ENCODE results near the gene NBPF3. TPM values are rescaled to one million over a fixed set of nuclear protein-coding genes. Genes with fewer than 3 reads are reported as not detected.
A peak's percentile ranks its signal among the peaks of the same experiment; 100 is the strongest.
"Not testable (repeated sequence)": the region's sequence is repeated elsewhere in the genome, so short reads cannot be mapped to it uniquely, and the experiment has no call there.

The NBPF3 gene
- 1 to 10 TPM in 1 of 6 donors, under 1 TPM in 4, not detected in 1; 0.29 to 2.1 (median 0.43) TPM for polyA plus RNA-seq (ENCODE audit: low read depth in 6 of 6)

- peak; percentile 95 for ATAC-seq (ENCODE audit: low read depth in 2 of 2)
- peaks cover 0 to 1% (median 0%) of the 10 kb centered on the region in 7 donors for H3K9me3 Mint-ChIP-seq
- H3K36me3 Mint-ChIP-seq = no peaks in the 10 kb centered on the region
These were observed at the start of gene NBPF3 for GRCh38 chr1:21439721-21440629. Gene NBPF3 (plus strand): TSS chr1:21440137. CDS start chr1:21445087, 4,950 bp downstream.

GRCh38 chr1:21391497-21391896, 48.4 kb upstream of the NBPF3 start:
- no peaks in the 10 kb centered on the region for H3K36me3 Mint-ChIP-seq
- ATAC-seq (ENCODE audit: low read depth in 2 of 2) (no peak), DNase-seq (no peak)
- H3K27ac Mint-ChIP-seq = no peak overlapping the region
- H3K4me1 Mint-ChIP-seq = peaks cover 0 to 1% (median 0%) of the 10 kb centered on the region in 3 donors
- H3K27me3 Mint-ChIP-seq = peaks cover 6 to 27% (median 14%) of the 10 kb centered on the region in 3 donors
- H3K4me3 Mint-ChIP-seq = no peak overlapping the region
- peaks cover 0 to 4% (median 0%) of the 10 kb centered on the region in 7 donors for H3K9me3 Mint-ChIP-seq

More at GRCh38 chr1:21439721-21440629, at the start of gene NBPF3:
- Mint-ChIP-seq H3K4me1 (peaks cover 13 to 19% (median 17%) of the 10 kb centered on the region in 3 donors), H3K27ac (peak within 1 kb of the TSS in 4 of 6 donors; percentile 70 to 94 (median 88)), H3K27me3 (peaks cover 15 to 35% (median 22%) of the 10 kb centered on the region in 3 donors), H3K4me3 (peak within 1 kb of the TSS; percentile 83 to 95 (median 91))
- DNase-seq = peak; percentile 82

GRCh38 chr1:21392587-21393263, 47.2 kb upstream of the NBPF3 start:
- Mint-ChIP-seq H3K4me3 (no peak overlapping the region), H3K9me3 (peaks cover 0 to 3% (median 0%) of the 10 kb centered on the region in 7 donors), H3K4me1 (peaks cover 0 to 9% (median 4%) of the 10 kb centered on the region in 3 donors), H3K27me3 (peaks cover 6 to 27% (median 13%) of the 10 kb centered on the region in 3 donors), H3K36me3 (no peaks in the 10 kb centered on the region), H3K27ac (no peak overlapping the region)
- ATAC-seq (ENCODE audit: low read depth in 2 of 2) (no peak), DNase-seq (no peak)

- peaks cover 0 to 2% (median 0%) of the 10 kb centered on the region in 7 donors for H3K9me3 Mint-ChIP-seq
- H3K27me3 Mint-ChIP-seq = peaks cover 6 to 23% (median 22%) of the 10 kb centered on the region in 3 donors
- DNase-seq (no peak), ATAC-seq (ENCODE audit: low read depth in 2 of 2) (no peak)
- no peak overlapping the region for H3K27ac Mint-ChIP-seq
- H3K4me1 Mint-ChIP-seq = peaks cover 0 to 11% (median 6%) of the 10 kb centered on the region in 3 donors
- peak overlapping the region in 1 of 8 donors; percentile 39 for H3K4me3 Mint-ChIP-seq
- H3K36me3 Mint-ChIP-seq = no peaks in the 10 kb centered on the region
These were observed 43.4 kb upstream of the NBPF3 start for GRCh38 chr1:21396516-21396915.

GRCh38 chr1:21397813-21398188, 42.1 kb upstream of the NBPF3 start:
- H3K27me3 Mint-ChIP-seq = peaks cover 6 to 19% (median 18%) of the 10 kb centered on the region in 3 donors
- no peaks in the 10 kb centered on the region for H3K36me3 Mint-ChIP-seq
- ATAC-seq (ENCODE audit: low read depth in 2 of 2) = peak; percentile 12 to 51
- H3K4me1 Mint-ChIP-seq = peaks cover 0 to 11% (median 6%) of the 10 kb centered on the region in 3 donors
- peak; percentile 17 for DNase-seq
- peak overlapping the region; percentile 67 to 89 (median 74) for H3K4me3 Mint-ChIP-seq
- H3K9me3 Mint-ChIP-seq = peaks cover 0 to 2% (median 0%) of the 10 kb centered on the region in 7 donors
- peak overlapping the region in 3 of 6 donors; percentile 26 to 57 (median 26) for H3K27ac Mint-ChIP-seq

- H3K27ac Mint-ChIP-seq; ATAC-seq (ENCODE audit: low read depth in 2 of 2); H3K9me3 Mint-ChIP-seq; H3K4me3 Mint-ChIP-seq; H3K36me3 Mint-ChIP-seq; H3K4me1 Mint-ChIP-seq; DNase-seq: not testable (repeated sequence)
- H3K27me3 Mint-ChIP-seq = peaks cover 8 to 28% (median 18%) of the 10 kb centered on the region in 3 donors
These were observed 38.1 kb upstream of the NBPF3 start for GRCh38 chr1:21401726-21402346.

- Mint-ChIP-seq H3K36me3 (no peaks in the 10 kb centered on the region), H3K4me3 (no peak overlapping the region), H3K27me3 (peaks cover 17 to 38% (median 24%) of the 10 kb centered on the region in 3 donors), H3K9me3 (no peaks in the 10 kb centered on the region), H3K4me1 (no peaks in the 10 kb centered on the region), H3K27ac (no peak overlapping the region)
- ATAC-seq (ENCODE audit: low read depth in 2 of 2) (no peak), DNase-seq (no peak)
These were observed 33.3 kb upstream of the NBPF3 start for GRCh38 chr1:21406659-21407058.

GRCh38 chr1:21409897-21410296, 30.0 kb upstream of the NBPF3 start:
- DNase-seq; H3K4me3 Mint-ChIP-seq; H3K9me3 Mint-ChIP-seq; H3K27ac Mint-ChIP-seq; H3K4me1 Mint-ChIP-seq; H3K36me3 Mint-ChIP-seq; ATAC-seq (ENCODE audit: low read depth in 2 of 2): not testable (repeated sequence)
- peaks cover 19 to 32% (median 21%) of the 10 kb centered on the region in 3 donors for H3K27me3 Mint-ChIP-seq

- DNase-seq (no peak), ATAC-seq (ENCODE audit: low read depth in 2 of 2) (no peak)
- H3K27me3 Mint-ChIP-seq = peaks cover 31 to 51% (median 39%) of the 10 kb centered on the region in 3 donors
- no peak overlapping the region for H3K4me3 Mint-ChIP-seq
- no peaks in the 10 kb centered on the region for H3K4me1 Mint-ChIP-seq
- H3K27ac Mint-ChIP-seq = peak overlapping the region in 1 of 6 donors; percentile 14
- no peaks in the 10 kb centered on the region for H3K36me3 Mint-ChIP-seq
- H3K9me3 Mint-ChIP-seq = no peaks in the 10 kb centered on the region
These were observed 25.9 kb upstream of the NBPF3 start for GRCh38 chr1:21414015-21414414.

GRCh38 chr1:21420378-21420777, 19.6 kb upstream of the NBPF3 start:
- peaks cover 26 to 41% (median 40%) of the 10 kb centered on the region in 3 donors for H3K27me3 Mint-ChIP-seq
- not testable (repeated sequence) for ATAC-seq (ENCODE audit: low read depth in 2 of 2); H3K4me1 Mint-ChIP-seq

GRCh38 chr1:21421307-21421706, 18.6 kb upstream of the NBPF3 start:
- not testable (repeated sequence) for DNase-seq; H3K4me3 Mint-ChIP-seq; ATAC-seq (ENCODE audit: low read depth in 2 of 2); H3K4me1 Mint-ChIP-seq; H3K9me3 Mint-ChIP-seq; H3K36me3 Mint-ChIP-seq
- Mint-ChIP-seq H3K27me3 (peaks cover 22 to 37% (median 36%) of the 10 kb centered on the region in 3 donors), H3K27ac (peak overlapping the region in 1 of 6 donors; percentile 20)

More at GRCh38 chr1:21420378-21420777, 19.6 kb upstream of the NBPF3 start:
- DNase-seq, H3K36me3 Mint-ChIP-seq, H3K4me3 Mint-ChIP-seq, H3K9me3 Mint-ChIP-seq, H3K27ac Mint-ChIP-seq: not testable (repeated sequence)

GRCh38 chr1:21427798-21428480, 12.0 kb upstream of the NBPF3 start:
- not testable (repeated sequence) for DNase-seq, H3K36me3 Mint-ChIP-seq, H3K4me1 Mint-ChIP-seq, H3K9me3 Mint-ChIP-seq
- peak overlapping the region in 1 of 6 donors; percentile 63 for H3K27ac Mint-ChIP-seq
- peaks cover 5 to 26% (median 15%) of the 10 kb centered on the region in 3 donors for H3K27me3 Mint-ChIP-seq
- H3K4me3 Mint-ChIP-seq = peak overlapping the region in 5 of 8 donors; percentile 16 to 83 (median 64)
- ATAC-seq (ENCODE audit: low read depth in 2 of 2) = peak; percentile 38 to 53
